GM13976 (cell line): Measurements from ENCODE around the gene HELZ2.

Experiments used
- DNase-seq: peaks from one replicate; pipeline ENCODE4 v3.0.0; 2012; ENCODE audit warnings: low spot score
- CTCF ChIP-seq: IDR thresholded peaks from 2 replicates; pipeline ENCODE4 v1.5.1; 2012; ENCODE audit warnings: borderline replicate concordance, mild to moderate bottlenecking; ENCODE audit not compliant: insufficient read depth; ENCODE audit errors: extremely low read depth, missing control alignments, control extremely low read depth
- in situ Hi-C: fragments of 300-500 bp; cut with MboI; formaldehyde crosslinking; loops from one replicate; pipeline ENCODE4 v1.12.0; 2022; ENCODE audit warnings: low sequenced_read_pairs, mixed read lengths, inconsistent platforms; ENCODE audit not compliant: unreplicated experiment

Gene HELZ2

DNA sequence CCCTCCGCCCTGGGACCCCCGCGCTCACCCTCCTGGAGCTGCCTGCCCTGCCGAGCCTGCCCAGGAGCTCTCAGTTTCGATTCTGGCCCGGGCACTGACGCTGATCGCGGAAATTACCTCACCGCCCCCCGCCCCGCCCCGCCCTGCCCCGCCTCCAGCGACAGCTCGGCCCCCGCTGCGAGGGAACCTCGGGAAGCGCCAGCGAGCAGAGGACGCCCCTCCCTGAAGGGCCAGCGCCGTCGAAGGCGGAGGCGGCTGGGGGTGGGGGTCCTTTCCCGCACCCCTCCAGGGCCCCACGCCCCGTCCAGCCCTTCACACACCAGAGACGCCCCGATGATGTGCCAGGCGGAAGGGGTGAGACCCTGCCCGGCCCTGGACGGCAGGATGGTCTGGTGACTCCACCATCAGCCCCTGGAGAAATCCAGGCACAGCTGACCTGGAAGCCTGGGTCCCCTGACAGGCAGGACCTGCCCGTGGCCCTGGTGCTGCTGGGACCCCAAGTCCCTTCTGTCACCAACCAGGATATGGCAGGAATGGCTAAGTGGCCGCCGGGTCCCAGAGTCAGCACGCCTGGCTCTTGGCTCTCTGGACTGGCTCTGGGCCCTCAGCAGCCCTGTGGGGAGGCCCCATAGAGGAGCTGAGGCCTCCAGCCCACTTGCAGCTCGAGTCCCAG, at the start of gene HELZ2:
Gene HELZ2 (minus strand): TSS at position 84 of the 673 bp plus-strand sequence. CDS start 1,854 bp downstream, outside the sequence.
- DNase-seq = peak; percentile 89
- TF ChIP-seq CTCF = no peak
- in situ Hi-C loops = no loop called here

GRCh38 chr20:63622732-63623131, 48.7 kb upstream of the HELZ2 start:
- TF ChIP-seq CTCF = no peak
- in situ Hi-C loops = no loop called here

GRCh38 chr20:63622096-63622495, 48.1 kb upstream of the HELZ2 start:
- in situ Hi-C loops = no loop called here

More at GRCh38 chr20:63622732-63623131, 48.7 kb upstream of the HELZ2 start:
- no peak for DNase-seq

DNA sequence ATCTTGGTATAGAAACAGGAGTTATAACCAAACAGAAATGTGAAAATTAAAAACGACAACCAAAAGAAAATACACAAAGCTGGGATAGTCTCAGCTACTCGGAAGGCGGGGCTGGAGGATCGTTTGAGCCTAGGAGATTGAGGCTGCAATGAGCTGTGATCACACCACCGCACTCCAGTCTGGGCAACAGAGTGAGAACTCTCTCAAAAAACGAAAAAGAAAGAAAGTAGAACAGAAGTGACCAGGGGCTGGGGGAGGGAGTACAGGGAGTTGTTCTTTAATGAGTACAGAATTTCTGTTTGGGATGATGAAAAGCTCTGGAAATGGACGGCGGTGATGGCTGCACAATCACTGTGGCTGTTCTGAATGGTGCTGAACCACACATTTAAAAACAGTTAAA, 47.0 kb upstream of the HELZ2 start:
- in situ Hi-C loops = no loop called here
- no peak for DNase-seq
- no peak for TF ChIP-seq CTCF

More at GRCh38 chr20:63622096-63622495, 48.1 kb upstream of the HELZ2 start:
- TF ChIP-seq CTCF = no peak
- no peak for DNase-seq

DNA sequence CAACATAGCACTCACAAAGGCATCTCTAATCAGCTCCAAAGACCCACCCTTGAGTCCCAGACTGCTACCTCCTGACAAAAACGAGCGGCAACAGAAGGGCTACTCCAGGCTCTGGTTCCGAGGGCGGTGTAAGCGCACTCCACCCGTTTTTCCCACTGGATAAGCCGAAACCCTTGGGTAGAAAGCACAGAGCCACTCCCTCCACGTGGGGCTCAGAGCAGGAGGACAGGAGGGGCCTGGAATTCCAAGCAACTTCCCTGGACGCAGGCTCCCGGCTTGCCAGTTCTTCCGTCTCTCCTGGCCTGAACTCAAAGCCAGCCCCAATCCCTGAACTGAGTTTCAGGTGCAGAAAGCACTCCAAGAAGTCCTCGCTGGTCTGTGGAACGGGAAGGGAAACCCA, 45.5 kb upstream of the HELZ2 start:
- DNase-seq = no peak
- TF ChIP-seq CTCF = no peak
- in situ Hi-C loops = no loop called here

GRCh38 chr20:63619086-63619485, 45.0 kb upstream of the HELZ2 start:
- no peak for TF ChIP-seq CTCF
- in situ Hi-C loops = no loop called here
- no peak for DNase-seq
